Measurements from ENCODE around the gene ACVR2B.
A peak's percentile ranks its signal among the peaks of the same experiment; 100 is the strongest.

Gene ACVR2B

GRCh38 chr3:38522002-38522401 lies 68.3 kb downstream of the ACVR2B start:
- no peaks in the 10 kb centered on the region for H3K4me1 ChIP-seq
- no peak for DNase-seq
- no peak overlapping the region for H3K4me3 ChIP-seq (ENCODE audit: low read depth, low read length)
- no peaks in the 10 kb centered on the region for H3K9me3 ChIP-seq
- H3K36me3 ChIP-seq: no peaks in the 10 kb centered on the region
- H3K27me3 ChIP-seq: no peaks in the 10 kb centered on the region
- TF ChIP-seq, protein P1, sequence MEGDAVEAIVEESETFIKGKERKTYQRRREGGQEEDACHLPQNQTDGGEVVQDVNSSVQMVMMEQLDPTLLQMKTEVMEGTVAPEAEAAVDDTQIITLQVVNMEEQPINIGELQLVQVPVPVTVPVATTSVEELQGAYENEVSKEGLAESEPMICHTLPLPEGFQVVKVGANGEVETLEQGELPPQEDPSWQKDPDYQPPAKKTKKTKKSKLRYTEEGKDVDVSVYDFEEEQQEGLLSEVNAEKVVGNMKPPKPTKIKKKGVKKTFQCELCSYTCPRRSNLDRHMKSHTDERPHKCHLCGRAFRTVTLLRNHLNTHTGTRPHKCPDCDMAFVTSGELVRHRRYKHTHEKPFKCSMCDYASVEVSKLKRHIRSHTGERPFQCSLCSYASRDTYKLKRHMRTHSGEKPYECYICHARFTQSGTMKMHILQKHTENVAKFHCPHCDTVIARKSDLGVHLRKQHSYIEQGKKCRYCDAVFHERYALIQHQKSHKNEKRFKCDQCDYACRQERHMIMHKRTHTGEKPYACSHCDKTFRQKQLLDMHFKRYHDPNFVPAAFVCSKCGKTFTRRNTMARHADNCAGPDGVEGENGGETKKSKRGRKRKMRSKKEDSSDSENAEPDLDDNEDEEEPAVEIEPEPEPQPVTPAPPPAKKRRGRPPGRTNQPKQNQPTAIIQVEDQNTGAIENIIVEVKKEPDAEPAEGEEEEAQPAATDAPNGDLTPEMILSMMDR (IDR thresholded peaks at IDR 0.05; ENCODE audit: low read depth, low read length): no peak

GRCh38 chr3:38524141-38524739 lies 70.5 kb downstream of the ACVR2B start:
- TF ChIP-seq, protein P1 (IDR thresholded peaks at IDR 0.05; ENCODE audit: low read depth, low read length): no peak
- Histone ChIP-seq H3K36me3 (no peaks in the 10 kb centered on the region), H3K4me1 (no peaks in the 10 kb centered on the region), H3K27me3 (no peaks in the 10 kb centered on the region), H3K9me3 (no peaks in the 10 kb centered on the region), H3K4me3 (ENCODE audit: low read depth, low read length) (no peak overlapping the region)
- DNase-seq: no peak

GRCh38 chr3:38526792-38527191 lies 73.1 kb downstream of the ACVR2B start:
- no peaks in the 10 kb centered on the region for H3K27me3 ChIP-seq
- no peak for DNase-seq
- H3K4me3 ChIP-seq (ENCODE audit: low read depth, low read length): no peak overlapping the region
- no peaks in the 10 kb centered on the region for H3K9me3 ChIP-seq
- no peaks in the 10 kb centered on the region for H3K4me1 ChIP-seq
- no peaks in the 10 kb centered on the region for H3K36me3 ChIP-seq
- TF ChIP-seq, protein P1 (IDR thresholded peaks at IDR 0.05; ENCODE audit: low read depth, low read length): no peak

DNA sequence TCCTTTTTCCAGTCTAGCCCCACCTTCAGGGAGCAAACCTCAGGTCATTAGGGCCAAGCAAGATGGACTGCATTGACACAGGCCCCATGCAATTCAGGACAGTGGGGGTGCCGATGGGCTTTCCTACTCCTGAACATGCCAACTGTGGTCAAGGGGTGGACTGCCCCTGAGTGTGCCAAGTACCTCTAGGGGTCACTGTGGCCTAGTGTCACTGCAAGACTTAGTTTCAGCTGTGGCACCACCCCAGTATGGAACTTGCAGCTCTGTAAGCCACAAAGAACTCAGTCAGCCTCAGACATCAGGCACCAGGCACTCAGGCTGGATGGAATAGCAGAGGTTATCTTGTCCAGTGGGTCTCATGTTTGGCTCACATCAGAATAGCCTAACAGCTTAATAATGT lies 74.8 kb downstream of the ACVR2B start:
- H3K4me3 ChIP-seq (ENCODE audit: low read depth, low read length): no peak overlapping the region
- no peaks in the 10 kb centered on the region for H3K9me3 ChIP-seq
- TF ChIP-seq, protein P1 (IDR thresholded peaks at IDR 0.05; ENCODE audit: low read depth, low read length): peak; percentile 50
- no peaks in the 10 kb centered on the region for H3K4me1 ChIP-seq
- H3K36me3 ChIP-seq: no peaks in the 10 kb centered on the region
- H3K27me3 ChIP-seq: no peaks in the 10 kb centered on the region
- DNase-seq: peak; percentile 35

DNA sequence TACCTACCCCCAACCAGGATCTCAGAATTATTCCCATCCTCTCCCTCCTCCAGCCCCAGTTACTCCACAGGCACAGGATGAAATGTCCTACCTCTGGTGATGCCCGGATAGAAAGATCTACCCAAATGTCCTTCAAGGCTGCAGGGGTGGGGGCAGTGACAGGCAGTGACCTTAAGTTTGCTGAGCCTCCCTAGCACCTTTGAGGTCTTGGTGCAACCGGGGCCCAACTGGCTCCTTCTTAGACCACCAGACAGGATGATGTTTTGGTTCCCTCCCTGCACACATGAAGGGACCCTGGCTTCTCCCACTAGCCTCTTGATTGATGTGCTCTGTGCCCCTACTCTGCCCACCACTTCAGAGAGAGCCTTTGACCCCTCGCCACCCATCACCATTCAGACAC lies 78.8 kb downstream of the ACVR2B start:
- no peaks in the 10 kb centered on the region for H3K9me3 ChIP-seq
- no peaks in the 10 kb centered on the region for H3K36me3 ChIP-seq
- TF ChIP-seq, protein P1 (IDR thresholded peaks at IDR 0.05; ENCODE audit: low read depth, low read length): no peak
- no peak for DNase-seq
- peaks cover 4% of the 10 kb centered on the region; the same call in 1 of the 2 replicates for H3K4me1 ChIP-seq
- H3K27me3 ChIP-seq: no peaks in the 10 kb centered on the region
- no peak overlapping the region for H3K4me3 ChIP-seq (ENCODE audit: low read depth, low read length)

DNA sequence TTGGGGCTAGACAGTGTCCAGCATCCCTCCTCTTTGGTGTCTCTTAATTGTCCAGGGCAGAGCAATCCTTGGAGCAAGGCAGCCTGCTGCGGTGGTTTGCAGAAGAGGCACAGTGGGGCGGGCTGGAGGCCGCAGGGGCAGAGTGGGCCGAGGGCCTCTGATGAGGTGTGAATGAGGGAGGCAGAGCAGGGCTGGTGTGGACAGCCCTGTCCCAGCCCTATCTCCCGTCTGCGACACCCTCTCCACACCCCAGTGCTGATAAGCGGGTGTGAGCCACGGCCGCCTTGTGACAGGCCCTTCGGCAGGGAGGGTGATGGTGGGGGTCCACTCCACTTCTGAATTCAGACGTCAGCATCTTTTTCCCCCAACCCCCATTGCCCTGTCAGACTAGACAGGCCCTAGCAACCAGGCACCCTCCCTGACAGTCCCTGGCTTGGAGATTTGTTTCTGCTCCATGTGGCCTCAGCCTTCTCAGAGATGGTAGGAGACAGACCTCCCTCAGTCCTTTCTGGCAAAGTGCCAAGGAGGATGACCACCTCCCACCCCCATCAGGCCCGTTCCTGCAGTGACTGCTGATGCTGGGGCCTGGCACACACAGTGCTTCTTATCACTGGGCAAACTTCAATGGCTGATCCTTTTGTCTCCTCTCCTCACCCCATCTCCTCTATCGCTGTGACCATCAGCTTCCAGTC lies 79.7 kb downstream of the ACVR2B start:
- DNase-seq: peak; percentile 40
- Histone ChIP-seq H3K4me3 (ENCODE audit: low read depth, low read length) (no peak overlapping the region), H3K36me3 (no peaks in the 10 kb centered on the region), H3K4me1 (peaks cover 4% of the 10 kb centered on the region; the same call in 1 of the 2 replicates), H3K9me3 (no peaks in the 10 kb centered on the region), H3K27me3 (no peaks in the 10 kb centered on the region)
- TF ChIP-seq, protein P1 (IDR thresholded peaks at IDR 0.05; ENCODE audit: low read depth, low read length): no peak
